ENCODE data around the gene PPP1R13L.

GRCh38 chr19:45340899-45341453 lies 63.9 kb downstream of the PPP1R13L start:
- no peak for TF ChIP-seq CTCF (IDR thresholded peaks at IDR 0.05)
- TF ChIP-seq EP300 (IDR thresholded peaks at IDR 0.05) = no peak

Measured in esophagus muscularis mucosa (tissue), 3 donors.